Esophagus muscularis mucosa (tissue), 4 donors: ENCODE data around the gene ADCK1. TPM values are rescaled to one million over a fixed set of nuclear protein-coding genes. Genes with fewer than 3 reads are reported as not detected.

Experiments used
- DNase-seq: peaks from one replicate; pipeline ENCODE4 v3.0.0-alpha.2; 2017; ENCODE audit errors: extremely low spot score
- H3K27ac ChIP-seq, 4 donors: fragments of 200-600 bp; sonication (generic); replicated peaks in 1 of 4; 1 replicate in 3 of 4; 2 replicates in 1 of 4; pipeline ENCODE4 v1.5.1; 2016 to 2019; ENCODE audit warnings: mild to moderate bottlenecking in 1 of 4
- H3K27me3 ChIP-seq, 4 donors: fragments of 200-600 bp; sonication (generic); one replicate each; pipeline versions ENCODE4 v1.5.1 to v1.6.0; 2016 to 2019
- H3K36me3 ChIP-seq, 4 donors: fragments of 200-600 bp; sonication (generic); one replicate each; pipeline ENCODE4 v1.5.1; 2016 to 2019
- H3K4me1 ChIP-seq, 4 donors: fragments of 200-600 bp; sonication (generic); one replicate each; pipeline ENCODE4 v1.5.1; 2016 to 2019
- H3K4me3 ChIP-seq, 4 donors: fragments of 200-600 bp; sonication (generic); 1 replicate in 2 of 4; 2 replicates in 2 of 4; pipeline ENCODE4 v1.5.1; 2016 to 2019; ENCODE audit warnings: mild to moderate bottlenecking in 4 of 4, moderate library complexity in 1 of 4
- H3K9me3 ChIP-seq, 4 donors: fragments of 200-600 bp; sonication (generic); 1 replicate in 3 of 4; 2 replicates in 1 of 4; pipeline ENCODE4 v1.5.1; 2016 to 2019
- EP300 ChIP-seq: sonication (generic); formaldehyde crosslinking; IDR thresholded peaks from one replicate; pipeline ENCODE4 v1.6.1; 2017; ENCODE audit warnings: antibody characterized with exemption
- POLR2A ChIP-seq: fragments of 450-650 bp; IDR thresholded peaks from one replicate; pipeline ENCODE4 v1.6.1; 2017; ENCODE audit warnings: antibody characterized with exemption, moderate library complexity, mild to moderate bottlenecking, low read depth
- POLR2AphosphoS5 ChIP-seq, 2 donors: sonication (generic); formaldehyde crosslinking; IDR thresholded peaks; one replicate each; pipeline ENCODE4 v1.6.1; 2017; ENCODE audit warnings: antibody characterized with exemption in 2 of 2
- WGBS: methylation state at CpG from one replicate; pipeline ENCODE4 v1.1.5; 2018; 5-methylcytosine and 5-hydroxymethylcytosine counted together
- intact Hi-C: fragments of 100-400 bp; cut with DNase I; formaldehyde crosslinking; loops from one replicate; pipeline ENCODE4 v1.15.1; 2023
- total RNA-seq, 4 donors: library from RNA; depleted of rRNA; stranded (reverse); fragments of >200 nt; gene quantifications; one replicate each; pipeline versions ENCODE4 v1.1.0 to v1.2.1, GENCODE V29; 2016
- TF ChIP-seq, protein P1 (sequence below), 3 experiments: fragments of 200-600 bp in 2 of 3; fragments of 450-650 bp in 1 of 3; sonication (generic) in 2 of 3; IDR thresholded peaks; one replicate each; pipeline ENCODE4 v1.5.1; 2017 to 2019; ENCODE audit warnings: antibody characterized with exemption in 3 of 3, mild to moderate bottlenecking in 2 of 3, moderate library complexity in 1 of 3

Gene ADCK1
- total RNA-seq, 4 donors from 2014 or later, result 5.0 to 7.2 (median 5.7) TPM

DNA sequence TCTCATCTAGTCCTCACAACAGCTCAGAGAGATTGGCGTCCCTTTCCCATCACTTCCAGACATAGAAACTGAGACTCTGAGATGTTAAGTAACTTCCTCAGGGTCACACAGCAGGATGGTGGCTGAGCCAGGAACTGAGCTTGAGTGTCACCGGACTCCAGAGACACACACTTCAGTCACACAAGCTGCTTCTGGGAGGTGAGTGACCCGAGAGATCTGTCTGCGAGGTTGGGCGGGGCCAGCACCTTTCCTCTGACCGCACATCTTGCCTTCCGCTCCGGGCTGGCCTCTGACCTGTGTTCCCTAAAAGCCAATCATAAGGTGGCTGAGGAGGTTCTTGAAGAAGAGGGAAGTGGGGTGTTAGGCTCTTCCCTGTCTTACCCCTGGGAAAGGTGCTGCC is 72.2 kb downstream of the ADCK1 start:
- Histone ChIP-seq H3K27me3 (no peaks in the 10 kb centered on the region), H3K9me3 (peaks cover 0 to 11% (median 0%) of the 10 kb centered on the region in 4 donors), H3K4me3 (no peak overlapping the region), H3K4me1 (no peaks in the 10 kb centered on the region), H3K36me3 (peaks cover 0 to 7% (median 0%) of the 10 kb centered on the region in 4 donors), H3K27ac (no peak overlapping the region)
- WGBS, result 91% methylated on average over 7 of the region's 8 CpGs
- TF ChIP-seq EP300 (no peak), POLR2A (no peak), POLR2AphosphoS5 (IDR thresholded peaks at IDR 0.05) (no peak)
- TF ChIP-seq, protein P1, sequence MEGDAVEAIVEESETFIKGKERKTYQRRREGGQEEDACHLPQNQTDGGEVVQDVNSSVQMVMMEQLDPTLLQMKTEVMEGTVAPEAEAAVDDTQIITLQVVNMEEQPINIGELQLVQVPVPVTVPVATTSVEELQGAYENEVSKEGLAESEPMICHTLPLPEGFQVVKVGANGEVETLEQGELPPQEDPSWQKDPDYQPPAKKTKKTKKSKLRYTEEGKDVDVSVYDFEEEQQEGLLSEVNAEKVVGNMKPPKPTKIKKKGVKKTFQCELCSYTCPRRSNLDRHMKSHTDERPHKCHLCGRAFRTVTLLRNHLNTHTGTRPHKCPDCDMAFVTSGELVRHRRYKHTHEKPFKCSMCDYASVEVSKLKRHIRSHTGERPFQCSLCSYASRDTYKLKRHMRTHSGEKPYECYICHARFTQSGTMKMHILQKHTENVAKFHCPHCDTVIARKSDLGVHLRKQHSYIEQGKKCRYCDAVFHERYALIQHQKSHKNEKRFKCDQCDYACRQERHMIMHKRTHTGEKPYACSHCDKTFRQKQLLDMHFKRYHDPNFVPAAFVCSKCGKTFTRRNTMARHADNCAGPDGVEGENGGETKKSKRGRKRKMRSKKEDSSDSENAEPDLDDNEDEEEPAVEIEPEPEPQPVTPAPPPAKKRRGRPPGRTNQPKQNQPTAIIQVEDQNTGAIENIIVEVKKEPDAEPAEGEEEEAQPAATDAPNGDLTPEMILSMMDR (IDR thresholded peaks at IDR 0.05), result no peak
- intact Hi-C loops, result no loop called here
- no peak for DNase-seq

DNA sequence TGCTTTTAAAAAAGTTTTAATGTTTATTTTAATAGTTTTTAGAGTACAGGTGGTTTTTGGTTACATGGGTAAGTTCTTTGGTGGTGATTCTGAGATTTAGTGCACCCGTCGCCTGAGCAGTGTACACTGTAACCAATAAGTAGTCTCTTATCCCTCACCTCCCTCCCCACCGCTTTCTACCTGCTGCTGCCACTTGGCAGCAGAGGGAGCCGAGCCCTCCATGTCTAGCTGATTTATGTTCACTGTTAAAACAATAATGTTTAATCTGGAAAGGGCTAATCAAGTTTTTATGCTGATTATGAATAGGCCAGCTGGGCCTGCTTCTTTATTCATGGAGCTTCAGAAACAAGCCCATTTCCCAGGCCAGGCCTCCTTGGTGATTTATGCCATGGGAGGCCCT is 73.1 kb downstream of the ADCK1 start:
- no peaks in the 10 kb centered on the region for H3K27me3 ChIP-seq
- TF ChIP-seq POLR2A, result no peak
- no peak for TF ChIP-seq EP300
- no peak for TF ChIP-seq POLR2AphosphoS5 (IDR thresholded peaks at IDR 0.05)
- TF ChIP-seq, protein P1 (IDR thresholded peaks at IDR 0.05), result no peak
- 92% methylated on average over 4 of the region's 4 CpGs for WGBS
- intact Hi-C loops, result no loop called here
- DNase-seq, result no peak
- H3K4me1 ChIP-seq, result no peaks in the 10 kb centered on the region
- H3K27ac ChIP-seq, result no peak overlapping the region
- no peak overlapping the region for H3K4me3 ChIP-seq
- peaks cover 0 to 11% (median 0%) of the 10 kb centered on the region in 4 donors for H3K9me3 ChIP-seq
- peaks cover 0 to under 1% (median 0%) of the 10 kb centered on the region in 4 donors for H3K36me3 ChIP-seq

DNA sequence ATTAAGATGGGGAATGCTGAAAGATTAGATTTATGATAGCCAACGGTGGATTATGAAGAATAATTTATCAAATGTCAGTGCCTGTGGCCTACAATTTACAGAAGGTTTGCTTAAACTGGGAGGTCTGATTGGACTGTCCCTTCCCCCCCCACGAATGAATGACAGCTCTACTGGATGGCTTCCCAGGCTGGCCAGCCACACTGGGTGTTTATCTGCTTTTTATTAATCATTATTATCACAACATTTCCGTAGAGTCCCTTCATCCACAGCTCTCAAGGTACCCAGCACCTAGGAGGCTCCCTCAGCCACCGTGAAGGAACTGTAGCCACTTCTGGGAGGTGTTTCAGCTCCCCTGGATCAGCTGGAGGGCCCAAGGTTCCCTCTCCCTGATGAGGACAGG is 78.9 kb downstream of the ADCK1 start:
- 39% methylated on average over 4 of the region's 4 CpGs for WGBS
- TF ChIP-seq, protein P1 (IDR thresholded peaks at IDR 0.05), result no peak
- TF ChIP-seq POLR2A (no peak), EP300 (no peak), POLR2AphosphoS5 (IDR thresholded peaks at IDR 0.05) (no peak)
- peaks cover 4 to 22% (median 16%) of the 10 kb centered on the region in 4 donors for H3K4me1 ChIP-seq
- peaks cover 0 to 11% (median 0%) of the 10 kb centered on the region in 4 donors for H3K9me3 ChIP-seq
- H3K27ac ChIP-seq, result no peak overlapping the region
- intact Hi-C loops, result no loop called here
- no peak for DNase-seq
- no peak overlapping the region for H3K4me3 ChIP-seq
- H3K27me3 ChIP-seq, result no peaks in the 10 kb centered on the region
- no peaks in the 10 kb centered on the region for H3K36me3 ChIP-seq

DNA sequence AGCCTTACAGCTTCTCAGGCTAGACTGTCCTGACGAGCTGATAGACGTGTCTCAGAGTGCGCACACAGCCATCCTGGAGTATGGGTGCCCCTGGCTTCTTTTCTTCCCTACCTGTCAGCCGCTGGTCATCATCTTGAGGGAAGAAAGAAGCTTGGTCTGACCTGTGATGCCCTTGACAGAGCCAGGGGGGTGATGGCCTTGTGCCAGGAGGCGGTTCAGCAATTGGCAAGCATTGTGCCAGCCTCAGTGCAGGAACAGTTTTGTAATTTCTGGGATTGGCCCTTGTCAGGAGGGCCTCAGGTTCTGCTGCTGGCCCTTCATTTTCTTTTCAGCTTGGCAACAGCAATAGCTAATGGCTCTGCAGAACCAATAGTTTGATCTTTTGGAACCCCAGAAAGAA is 80.1 kb downstream of the ADCK1 start:
- Histone ChIP-seq H3K9me3 (peaks cover 0 to 11% (median 0%) of the 10 kb centered on the region in 4 donors), H3K27ac (no peak overlapping the region), H3K36me3 (no peaks in the 10 kb centered on the region), H3K27me3 (no peaks in the 10 kb centered on the region), H3K4me3 (no peak overlapping the region), H3K4me1 (peaks cover 4 to 22% (median 16%) of the 10 kb centered on the region in 4 donors)
- TF ChIP-seq EP300 (no peak), POLR2A (no peak), POLR2AphosphoS5 (IDR thresholded peaks at IDR 0.05) (no peak)
- TF ChIP-seq, protein P1 (IDR thresholded peaks at IDR 0.05), result no peak
- WGBS, result 60% methylated on average over 1 of the region's 5 CpGs
- intact Hi-C loops, result no loop called here
- no peak for DNase-seq

DNA sequence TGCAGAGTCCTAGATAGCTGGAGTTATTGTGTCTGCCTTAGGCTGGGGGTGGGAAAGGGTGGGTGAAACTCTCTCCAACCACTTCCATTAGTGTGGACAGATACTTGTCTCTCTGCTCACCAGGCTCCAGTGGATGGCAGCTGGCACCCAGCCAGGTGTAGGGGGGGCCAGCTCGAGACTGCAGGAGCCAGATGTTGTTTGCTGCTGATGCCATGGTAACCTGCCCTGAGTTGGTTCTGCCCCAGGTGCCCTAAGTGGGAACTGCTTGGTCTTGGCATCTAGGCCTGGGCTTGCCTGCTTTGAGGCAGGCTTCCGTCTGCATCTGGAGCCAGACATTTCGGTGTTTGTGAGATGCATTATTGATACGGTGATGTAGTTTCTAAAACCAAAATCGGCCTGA is 82.2 kb downstream of the ADCK1 start:
- no peak for DNase-seq
- intact Hi-C loops, result no loop called here
- TF ChIP-seq POLR2A (no peak), POLR2AphosphoS5 (IDR thresholded peaks at IDR 0.05) (no peak), EP300 (no peak)
- TF ChIP-seq, protein P1 (IDR thresholded peaks at IDR 0.05), result no peak
- Histone ChIP-seq H3K27ac (no peak overlapping the region), H3K4me3 (no peak overlapping the region), H3K27me3 (no peaks in the 10 kb centered on the region), H3K9me3 (no peaks in the 10 kb centered on the region), H3K4me1 (peaks cover 4 to 22% (median 16%) of the 10 kb centered on the region in 4 donors), H3K36me3 (peaks cover 3 to 8% (median 3%) of the 10 kb centered on the region in 4 donors)
- WGBS, result 67% methylated on average over 4 of the region's 5 CpGs
